ENCODE data around the gene ATP6V1B1. TPM values are rescaled to one million over a fixed set of nuclear protein-coding genes. Genes with fewer than 3 reads are reported as not detected.

Gene ATP6V1B1
- total and polyA plus RNA-seq, 2 of the 13 experiments (the other 11 are each of a cell fraction or from before 2014, with no cell fraction given) = 0.58 to 1.6 TPM

DNA sequence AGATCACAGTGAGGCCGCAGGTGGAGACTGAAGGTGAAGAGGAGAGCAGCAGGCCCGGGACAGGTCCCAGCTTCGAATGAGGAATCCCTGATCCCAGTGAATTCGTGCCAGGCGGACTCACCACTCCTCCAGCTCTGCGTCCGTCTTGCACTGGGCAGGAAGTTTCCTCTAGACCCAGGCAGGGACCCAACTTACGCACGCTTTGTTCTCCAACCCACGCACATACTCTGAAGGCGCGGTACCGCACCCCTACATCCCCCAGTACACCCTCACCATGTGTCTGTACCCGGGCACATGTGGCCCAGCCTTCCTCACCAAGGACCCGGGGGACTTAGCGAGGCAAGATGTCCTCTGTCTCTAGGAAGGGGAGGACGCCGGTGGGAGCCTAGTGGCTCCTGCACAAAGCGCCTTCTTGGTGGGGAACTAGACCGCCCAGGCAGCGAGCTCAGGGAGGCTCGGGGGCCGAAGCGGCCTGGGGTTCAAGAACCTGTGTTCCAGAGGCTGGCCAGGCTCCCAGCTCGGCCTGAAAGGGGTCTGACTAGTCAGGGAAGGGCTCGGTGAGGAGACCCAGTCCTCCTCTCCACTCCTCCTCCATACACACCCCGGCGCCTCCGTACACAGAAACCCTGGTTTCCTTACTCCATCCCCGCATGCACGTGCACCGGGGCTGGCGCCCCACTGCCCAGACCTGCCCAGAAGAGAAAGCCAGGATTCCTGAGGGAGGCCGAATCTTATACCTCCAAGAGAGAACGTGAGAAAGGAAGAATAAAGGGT lies 38.3 kb upstream of the ATP6V1B1 start (continued):
- TF ChIP-seq ZBED4 (CRISPR knock-in tag; IDR thresholded peaks at IDR 0.05; ENCODE audit: borderline replicate concordance) (no peak), RAD51 (IDR thresholded peaks at IDR 0.05; ENCODE audit: borderline replicate concordance) (no peak), BRD4 (CRISPR knock-in tag; IDR thresholded peaks at IDR 0.05) (no peak)

DNA sequence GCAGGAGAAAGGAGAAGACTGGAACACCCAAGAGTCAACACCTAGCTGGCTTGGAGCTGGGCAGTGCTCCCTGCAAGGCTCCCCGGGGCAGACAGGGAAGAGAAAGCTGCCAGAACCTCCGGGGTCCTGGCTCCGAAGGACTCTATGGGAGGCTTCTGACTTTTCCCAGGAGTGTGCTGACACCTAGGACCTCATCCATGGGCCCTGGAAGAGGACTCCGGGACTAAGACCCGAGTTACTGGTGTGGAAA lies 37.8 kb upstream of the ATP6V1B1 start:
- no peak overlapping the region for H3K4me2 ChIP-seq (ENCODE audit: low read depth, low read length)
- ChIA-PET POLR2A (no interaction called here), CTCF (ENCODE audit: low intra/inter-chr PET ratio, low total read pairs) (no interaction called here)
- intact Hi-C loops (cut with micrococcal nuclease; ENCODE audit: unreplicated experiment) (no loop called here), in situ Hi-C loops (cut with HindIII; ENCODE audit: extremely low pct_ligation_motif_present, low pct_unique_long_range_greater_than_20kb) (no loop called here)
- H3K27ac ChIP-seq (ENCODE audit: extremely low read length, insufficient read depth, low read length) = no peak overlapping the region
- DNase-seq (ENCODE audit: low spot score) = no peak
- TF ChIP-seq ZNF121 (CRISPR knock-in tag; IDR thresholded peaks at IDR 0.05) (no peak), SP140L (CRISPR knock-in tag; IDR thresholded peaks at IDR 0.05; ENCODE audit: borderline replicate concordance) (no peak), SMAD9 (CRISPR knock-in tag; IDR thresholded peaks at IDR 0.05) (no peak), ZNF225 (CRISPR knock-in tag; IDR thresholded peaks at IDR 0.05) (no peak), TBL1XR1 (IDR thresholded peaks at IDR 0.05; ENCODE audit: borderline replicate concordance, low read length, partially characterized antibody) (no peak), TRIM24 (CRISPR knock-in tag; IDR thresholded peaks at IDR 0.05) (no peak), NCOR1 (IDR thresholded peaks at IDR 0.05; ENCODE audit: borderline replicate concordance, low read length) (no peak), ZBTB1 (CRISPR knock-in tag; IDR thresholded peaks at IDR 0.05; ENCODE audit: borderline replicate concordance) (no peak), FLYWCH1 (CRISPR knock-in tag; IDR thresholded peaks at IDR 0.05) (no peak)
- TF ChIP-seq, protein P1, sequence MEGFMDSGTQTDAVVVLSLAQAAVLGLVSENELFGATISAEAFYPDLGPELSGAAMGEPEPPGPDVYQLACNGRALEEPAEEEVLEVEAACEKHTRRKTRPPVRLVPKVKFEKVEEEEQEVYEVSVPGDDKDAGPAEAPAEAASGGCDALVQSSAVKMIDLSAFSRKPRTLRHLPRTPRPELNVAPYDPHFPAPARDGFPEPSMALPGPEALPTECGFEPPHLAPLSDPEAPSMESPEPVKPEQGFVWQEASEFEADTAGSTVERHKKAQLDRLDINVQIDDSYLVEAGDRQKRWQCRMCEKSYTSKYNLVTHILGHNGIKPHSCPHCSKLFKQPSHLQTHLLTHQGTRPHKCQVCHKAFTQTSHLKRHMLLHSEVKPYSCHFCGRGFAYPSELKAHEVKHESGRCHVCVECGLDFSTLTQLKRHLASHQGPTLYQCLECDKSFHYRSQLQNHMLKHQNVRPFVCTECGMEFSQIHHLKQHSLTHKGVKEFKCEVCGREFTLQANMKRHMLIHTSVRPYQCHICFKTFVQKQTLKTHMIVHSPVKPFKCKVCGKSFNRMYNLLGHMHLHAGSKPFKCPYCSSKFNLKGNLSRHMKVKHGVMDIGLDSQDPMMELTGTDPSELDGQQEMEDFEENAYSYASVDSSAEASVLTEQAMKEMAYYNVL (CRISPR knock-in tag; IDR thresholded peaks at IDR 0.05; ENCODE audit: borderline replicate concordance) = no peak
- no peaks in the 10 kb centered on the region for H4K20me1 ChIP-seq (ENCODE audit: insufficient read depth, low read length)
- H3K4me1 ChIP-seq (ENCODE audit: insufficient read depth, low read length) = peaks cover 36% of the 10 kb centered on the region
- FAIRE-seq = no peak
- no peak overlapping the region for H3K9ac ChIP-seq (ENCODE audit: insufficient read depth, low read depth, low read length)
- no peak overlapping the region for H3K4me3 ChIP-seq (replicated peaks in 1 of 3; ENCODE audit: insufficient read depth in 1 of 3, low read depth in 2 of 3, low read length in 3 of 3)
- H2AFZ ChIP-seq (ENCODE audit: low read length) = no peak overlapping the region
- WGBS (ENCODE audit: low lambda C conversion rate) = 60% methylated on average over 5 of the region's 5 CpGs
- BruUV-seq (replicated peaks) = no TSS peak
- no peak for ATAC-seq
- peaks cover 8 to 64% of the 10 kb centered on the region in 2 experiments; a peak in 4 of 5 replicates for H3K27me3 ChIP-seq (ENCODE audit: control insufficient read depth in 1 of 2, insufficient read depth in 2 of 2, low read length in 2 of 2)
- peaks cover 18% of the 10 kb centered on the region for H3K79me2 ChIP-seq (ENCODE audit: insufficient read depth, low read length)
- H3K36me3 ChIP-seq (replicated peaks in 1 of 2; ENCODE audit: control insufficient read depth in 1 of 2, insufficient read depth in 2 of 2, low read length in 2 of 2) = no peaks in the 10 kb centered on the region
- H3K9me3 ChIP-seq (ENCODE audit: low read length) = no peaks in the 10 kb centered on the region

Measured in HepG2 (cell line).